Measurements from ENCODE around the gene FAM169A.
"Not testable (repeated sequence)": the region's sequence is repeated elsewhere in the genome, so short reads cannot be mapped to it uniquely, and the experiment has no call there.

The FAM169A gene

GRCh38 chr5:74888117-74888516, 21.9 kb upstream of the FAM169A start:
- Histone ChIP-seq H3K4me3 (ENCODE audit: low read length) (no peak overlapping the region), H3K4me2 (ENCODE audit: low read length) (no peak overlapping the region), H3K27ac (ENCODE audit: low read depth, low read length) (no peak overlapping the region), H3K4me1 (ENCODE audit: control insufficient read depth, low read length) (no peaks in the 10 kb centered on the region), H3K9me3 (ENCODE audit: control insufficient read depth, insufficient read depth, low read length) (no peaks in the 10 kb centered on the region), H3K9me2 (replicated peaks; ENCODE audit: control insufficient read depth, low read length) (no peaks in the 10 kb centered on the region), H3K36me3 (ENCODE audit: control insufficient read depth, low read length) (no peaks in the 10 kb centered on the region), H4K20me1 (ENCODE audit: control insufficient read depth, insufficient read depth, low read depth, low read length) (no peaks in the 10 kb centered on the region), H3K79me2 (ENCODE audit: control insufficient read depth, low read length) (no peaks in the 10 kb centered on the region), H3F3A (ENCODE audit: control insufficient read depth, insufficient read depth) (no peaks in the 10 kb centered on the region), H3K27me3 (ENCODE audit: control insufficient read depth, low read length) (no peaks in the 10 kb centered on the region; the same call in 1 of the 2 replicates)
- TF ChIP-seq EZH2phosphoT487 (IDR thresholded peaks at IDR 0.05; ENCODE audit: borderline replicate concordance, low read length), result no peak
- TF ChIP-seq CTCF (IDR thresholded peaks at IDR 0.05; ENCODE audit: low read depth, low read length, poor library complexity, severe bottlenecking), result no peak

GRCh38 chr5:74885170-74885569, 19.0 kb upstream of the FAM169A start:
- Histone ChIP-seq H3F3A (ENCODE audit: control insufficient read depth, insufficient read depth) (no peaks in the 10 kb centered on the region), H3K9me3 (ENCODE audit: control insufficient read depth, insufficient read depth, low read length) (no peaks in the 10 kb centered on the region), H3K9me2 (replicated peaks; ENCODE audit: control insufficient read depth, low read length) (no peaks in the 10 kb centered on the region), H4K20me1 (ENCODE audit: control insufficient read depth, insufficient read depth, low read depth, low read length) (no peaks in the 10 kb centered on the region), H3K4me3 (ENCODE audit: low read length) (no peak overlapping the region), H3K4me2 (ENCODE audit: low read length) (no peak overlapping the region), H3K4me1 (ENCODE audit: control insufficient read depth, low read length) (no peaks in the 10 kb centered on the region), H3K27ac (ENCODE audit: low read depth, low read length) (no peak overlapping the region), H3K27me3 (ENCODE audit: control insufficient read depth, low read length) (no peaks in the 10 kb centered on the region), H3K36me3 (ENCODE audit: control insufficient read depth, low read length) (no peaks in the 10 kb centered on the region), H3K79me2 (ENCODE audit: control insufficient read depth, low read length) (no peaks in the 10 kb centered on the region)
- TF ChIP-seq EZH2phosphoT487 (IDR thresholded peaks at IDR 0.05; ENCODE audit: borderline replicate concordance, low read length) (no peak), CTCF (IDR thresholded peaks at IDR 0.05; ENCODE audit: low read depth, low read length, poor library complexity, severe bottlenecking) (no peak)

- H3K27me3 ChIP-seq (ENCODE audit: control insufficient read depth, low read length); H3K9me3 ChIP-seq (ENCODE audit: control insufficient read depth, insufficient read depth, low read length); H3K4me1 ChIP-seq (ENCODE audit: control insufficient read depth, low read length); H3K4me3 ChIP-seq (ENCODE audit: low read length); H3F3A ChIP-seq (ENCODE audit: control insufficient read depth, insufficient read depth); H3K4me2 ChIP-seq (ENCODE audit: low read length); H4K20me1 ChIP-seq (ENCODE audit: control insufficient read depth, insufficient read depth, low read depth, low read length); H3K9me2 ChIP-seq (replicated peaks; ENCODE audit: control insufficient read depth, low read length); H3K79me2 ChIP-seq (ENCODE audit: control insufficient read depth, low read length); H3K27ac ChIP-seq (ENCODE audit: low read depth, low read length); H3K36me3 ChIP-seq (ENCODE audit: control insufficient read depth, low read length): not testable (repeated sequence)
Measured at GRCh38 chr5:74882379-74883134, 16.4 kb upstream of the FAM169A start.

- H3K27ac ChIP-seq (ENCODE audit: low read depth, low read length), result no peak overlapping the region
- no peaks in the 10 kb centered on the region for H3F3A ChIP-seq (ENCODE audit: control insufficient read depth, insufficient read depth)
Measured at GRCh38 chr5:74877624-74878304, 11.6 kb upstream of the FAM169A start.

More at GRCh38 chr5:74877624-74878304, 11.6 kb upstream of the FAM169A start:
- Histone ChIP-seq H3K4me3 (ENCODE audit: low read length) (no peak overlapping the region), H4K20me1 (ENCODE audit: control insufficient read depth, insufficient read depth, low read depth, low read length) (no peaks in the 10 kb centered on the region), H3K27me3 (ENCODE audit: control insufficient read depth, low read length) (no peaks in the 10 kb centered on the region), H3K79me2 (ENCODE audit: control insufficient read depth, low read length) (no peaks in the 10 kb centered on the region), H3K9me3 (ENCODE audit: control insufficient read depth, insufficient read depth, low read length) (no peaks in the 10 kb centered on the region), H3K36me3 (ENCODE audit: control insufficient read depth, low read length) (no peaks in the 10 kb centered on the region), H3K4me1 (ENCODE audit: control insufficient read depth, low read length) (no peaks in the 10 kb centered on the region), H3K4me2 (ENCODE audit: low read length) (no peak overlapping the region), H3K9me2 (replicated peaks; ENCODE audit: control insufficient read depth, low read length) (no peaks in the 10 kb centered on the region)
- no peak for TF ChIP-seq CTCF (IDR thresholded peaks at IDR 0.05; ENCODE audit: low read depth, low read length, poor library complexity, severe bottlenecking)
- no peak for TF ChIP-seq EZH2phosphoT487 (IDR thresholded peaks at IDR 0.05; ENCODE audit: borderline replicate concordance, low read length)

Data from DOHH2 (cell line).